Measurements from ENCODE around the gene TMEM50A. TPM values are rescaled to one million over a fixed set of nuclear protein-coding genes. Genes with fewer than 3 reads are reported as not detected.

TMEM50A gene
- total RNA-seq, 1 experiment from 2014 or later, result 95.9 TPM

- no peak overlapping the region for H3K4me3 Mint-ChIP-seq
These were observed 3.6 kb downstream of the TMEM50A start for GRCh38 chr1:25341746-25342145.

More at GRCh38 chr1:25341746-25342145, 3.6 kb downstream of the TMEM50A start:
- H2BK12ac ChIP-seq (ENCODE audit: insufficient read length, low read depth, low read length), result no peak overlapping the region
- no peaks in the 10 kb centered on the region for H3K9me3 ChIP-seq (ENCODE audit: control insufficient read depth, low read depth, low read length)
- H3K27me3 ChIP-seq (ENCODE audit: insufficient read depth, low read length), result no peaks in the 10 kb centered on the region
- no peaks in the 10 kb centered on the region for H3K23me2 ChIP-seq (ENCODE audit: insufficient read length, low read depth, low read length, poor library complexity, severe bottlenecking)
- no peak overlapping the region for H3K56ac ChIP-seq (ENCODE audit: insufficient read length, low read depth, low read length)
- peaks cover 7% of the 10 kb centered on the region for H3K79me1 ChIP-seq (ENCODE audit: insufficient read depth, low read depth, low read length, poor library complexity, severe bottlenecking)
- H3K18ac ChIP-seq (ENCODE audit: insufficient read length, low read depth, low read length), result no peak overlapping the region
- no peak for TF ChIP-seq CTCF (conservative IDR thresholded peaks at IDR 0.05)
- no peak overlapping the region for H4K5ac ChIP-seq (ENCODE audit: insufficient read length, low read depth, low read length)
- peak overlapping the region in 1 of 3 experiments; percentile 84; a peak in 1 of 7 replicates for H3K27ac Mint-ChIP-seq
- no peak overlapping the region for H3K14ac ChIP-seq (ENCODE audit: insufficient read depth, low read length)
- H3K23ac ChIP-seq (ENCODE audit: insufficient read length, low read depth, low read length), result no peak overlapping the region
- no peak overlapping the region for H2BK5ac ChIP-seq (ENCODE audit: insufficient read length, low read length)
- no peak overlapping the region for H2AK5ac ChIP-seq (ENCODE audit: insufficient read length, low read length)
- no peak overlapping the region for H4K8ac ChIP-seq (replicated peaks; ENCODE audit: insufficient read length, low read depth, low read length)
- H3K9ac ChIP-seq (ENCODE audit: extremely low read depth, insufficient read length, low read length), result no peak overlapping the region
- H3K27ac ChIP-seq (ENCODE audit: insufficient read length, low read depth, low read length), result no peak overlapping the region
- H2AFZ ChIP-seq (ENCODE audit: low read length), result no peak overlapping the region
- H3K4me1 Mint-ChIP-seq, result peaks cover 9 to 15% of the 10 kb centered on the region in 2 experiments
- peaks cover 7% of the 10 kb centered on the region; the same call in 1 of the 2 replicates for H3K79me2 ChIP-seq (ENCODE audit: insufficient read depth, low read length)
- no peaks in the 10 kb centered on the region for H4K20me1 ChIP-seq (ENCODE audit: control insufficient read depth, insufficient read depth, insufficient read length)
- DNase-seq, result no peak
- no peak overlapping the region for H2BK20ac ChIP-seq (ENCODE audit: low read depth, low read length, poor library complexity, severe bottlenecking)
- no peaks in the 10 kb centered on the region for H3K27me3 Mint-ChIP-seq (ENCODE audit: low read depth)
- no peak overlapping the region for H2BK15ac ChIP-seq (ENCODE audit: low read depth, low read length)
- WGBS (ENCODE audit: extremely low coverage, insufficient read length, low lambda C conversion rate), result no CpG with 5 or more reads among the region's 6 CpGs
- no peak overlapping the region for H3T11ph ChIP-seq (ENCODE audit: low read length)
- no peak overlapping the region for H2BK120ac ChIP-seq (ENCODE audit: low read depth, low read length, poor library complexity, severe bottlenecking)
- H3K4me2 ChIP-seq (ENCODE audit: insufficient read depth, insufficient read length, low read length), result no peak overlapping the region
- H3K4ac ChIP-seq (ENCODE audit: low read depth, low read length), result no peak overlapping the region
- no peak overlapping the region for H4K91ac ChIP-seq (ENCODE audit: insufficient read length, low read depth, low read length)
- no peaks in the 10 kb centered on the region for H3K9me3 Mint-ChIP-seq
- no peaks in the 10 kb centered on the region for H3K4me1 ChIP-seq (ENCODE audit: insufficient read depth, low read length)
- peaks cover 8 to 48% (median 32%) of the 10 kb centered on the region in 3 experiments; a peak in 6 of 7 replicates for H3K36me3 Mint-ChIP-seq (ENCODE audit: insufficient read depth in 1 of 3, low read depth in 3 of 3)
